C4-2B (cell line): ENCODE data around the gene PDE8B.

Source experiments
- CTCF ChIP-seq: fragments of 450-650 bp; conservative IDR thresholded peaks from 2 replicates; pipeline ENCODE4 v1.5.1; 2017; ENCODE audit warnings: mild to moderate bottlenecking
- ZFX ChIP-seq: fragments of 450-650 bp; IDR thresholded peaks from 2 replicates; pipeline ENCODE4 v1.6.1; 2017

- TF ChIP-seq CTCF = no peak
- TF ChIP-seq ZFX = no peak
Measured at GRCh38 chr5:77389746-77390145, 179.3 kb downstream of the PDE8B start.
